Ammon's horn (tissue), 1 donor: ENCODE measurements around the gene PPP2R2C.
A peak's percentile ranks its signal among the peaks of the same experiment; 100 is the strongest.

Source experiments
- DNase-seq: peaks from one replicate; pipeline ENCODE4 v3.0.0-alpha.2; 2016; ENCODE audit warnings: low spot score

PPP2R2C gene

GRCh38 chr4:6301732-6302442 lies 170.5 kb downstream of the PPP2R2C start:
- DNase-seq = no peak

- DNase-seq = no peak
Measured at GRCh38 chr4:6301051-6301731, 171.2 kb downstream of the PPP2R2C start.

- DNase-seq = no peak
Measured at GRCh38 chr4:6300359-6300758, 172.1 kb downstream of the PPP2R2C start.

DNA sequence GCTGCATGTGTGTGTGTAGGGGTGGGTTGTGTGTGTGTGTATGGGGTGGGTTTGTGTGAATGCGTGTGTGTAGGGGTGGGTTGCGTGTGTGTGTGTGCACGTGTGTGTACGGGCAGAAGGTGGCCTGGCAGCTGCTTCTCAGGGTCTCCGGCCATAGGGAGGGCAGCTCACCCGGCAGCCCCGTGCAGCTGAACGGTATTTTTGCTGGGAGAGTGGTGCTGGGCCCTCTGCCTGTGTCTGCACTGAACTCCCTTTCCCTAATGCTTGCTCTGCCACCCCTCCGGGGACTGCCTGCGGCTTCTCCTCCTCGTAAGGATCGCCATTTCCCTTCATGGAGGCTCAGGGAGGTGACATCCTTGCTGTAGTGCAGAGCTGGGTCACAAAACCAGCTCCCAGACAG lies 172.5 kb downstream of the PPP2R2C start:
- DNase-seq = no peak

DNA sequence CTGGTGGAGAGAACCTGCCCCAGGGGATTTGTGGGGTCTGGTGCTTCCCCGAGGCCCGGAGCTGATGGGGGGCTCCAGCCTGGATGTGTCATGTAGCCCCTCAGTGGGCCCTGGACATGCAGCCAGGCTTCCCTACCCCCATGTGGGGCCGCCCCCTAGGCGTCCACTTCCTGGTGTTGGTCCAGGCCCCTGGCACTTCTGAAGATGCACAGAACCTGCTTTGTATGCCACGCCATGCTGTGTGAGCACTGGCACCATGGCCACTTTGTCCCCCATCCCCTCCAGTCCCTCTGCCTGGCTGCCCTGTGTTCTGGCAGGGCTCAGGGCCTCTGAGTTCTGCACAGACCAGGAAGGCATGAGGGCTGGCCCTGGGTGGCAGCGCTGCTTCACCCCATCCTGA lies 173.6 kb downstream of the PPP2R2C start:
- DNase-seq = peak; percentile 22

DNA sequence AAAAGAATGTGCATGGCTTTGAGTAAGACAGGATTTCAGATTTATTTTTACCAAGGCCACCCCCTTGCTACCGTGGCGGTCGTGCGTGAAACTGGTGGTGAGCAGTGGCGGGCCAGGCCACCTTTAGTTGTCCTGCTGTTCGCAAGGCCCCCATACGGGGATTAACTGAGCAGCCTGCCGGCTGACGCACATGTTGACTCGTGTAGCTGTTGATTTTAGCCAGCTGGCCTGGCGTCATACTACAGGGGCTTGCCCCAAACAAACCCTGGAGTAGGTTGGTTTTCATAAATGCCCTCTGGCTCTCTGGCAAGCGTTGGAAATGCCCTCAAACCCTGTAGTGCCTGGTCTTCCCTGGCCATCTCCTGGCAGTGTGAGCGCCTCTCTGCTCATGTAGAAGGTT lies 174.4 kb downstream of the PPP2R2C start:
- no peak for DNase-seq

GRCh38 chr4:6297266-6297815 lies 175.1 kb downstream of the PPP2R2C start:
- DNase-seq = no peak

GRCh38 chr4:6296026-6296425 lies 176.4 kb downstream of the PPP2R2C start:
- DNase-seq = no peak

GRCh38 chr4:6295495-6295894 lies 176.9 kb downstream of the PPP2R2C start:
- DNase-seq = no peak

DNA sequence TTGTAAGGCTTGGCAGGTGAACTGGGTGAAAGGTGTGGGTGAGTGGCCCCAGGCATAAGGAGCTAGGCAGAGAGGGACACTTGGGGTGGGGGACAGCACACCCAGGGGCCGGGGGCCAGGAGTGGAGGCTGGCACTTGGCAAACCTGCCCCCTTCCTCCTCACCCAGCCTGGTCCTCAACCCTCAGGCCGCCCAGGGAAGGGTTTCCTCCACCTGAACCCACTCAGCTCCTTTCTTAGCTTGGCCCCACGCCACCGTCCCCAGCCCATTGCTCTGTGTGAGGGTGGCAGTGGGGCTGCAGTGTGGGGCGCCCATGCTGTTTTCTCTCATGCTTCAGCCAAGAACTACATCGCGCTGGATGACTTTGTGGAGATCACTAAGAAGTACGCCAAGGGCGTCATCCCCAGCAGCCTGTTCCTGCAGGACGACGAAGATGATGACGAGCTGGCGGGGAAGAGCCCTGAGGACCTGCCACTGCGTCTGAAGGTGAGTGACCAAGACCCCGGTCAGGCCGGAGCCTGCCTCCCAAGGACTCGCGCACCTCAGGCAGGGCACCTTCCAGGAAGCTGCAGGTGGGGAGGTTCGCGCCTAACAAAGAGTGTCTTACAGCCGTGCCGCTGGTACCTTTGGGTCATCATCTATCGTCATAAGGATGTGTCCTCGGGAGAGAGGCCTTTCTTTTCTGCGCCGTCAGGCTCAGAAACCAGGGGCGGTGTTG lies 177.6 kb downstream of the PPP2R2C start:
- DNase-seq = no peak

DNA sequence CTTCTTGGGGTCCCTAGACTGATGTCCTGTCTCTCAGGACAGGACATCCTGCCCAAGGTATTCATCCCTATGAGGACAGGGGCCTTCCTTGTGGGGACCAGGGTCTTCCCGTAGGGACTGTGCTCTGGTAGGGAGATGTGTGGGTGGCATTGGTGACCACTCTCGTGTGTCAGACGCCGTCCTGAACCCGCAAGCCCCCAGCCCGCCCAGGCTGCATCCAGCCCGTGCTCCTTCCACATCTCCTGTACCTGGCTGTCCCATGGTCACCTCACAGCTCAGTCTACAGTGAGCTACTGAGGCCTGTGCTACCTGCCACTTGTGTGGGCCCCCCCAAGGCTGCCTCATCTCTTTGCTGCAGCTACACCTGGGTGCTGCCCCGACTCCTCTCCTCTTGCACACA lies 178.8 kb downstream of the PPP2R2C start:
- no peak for DNase-seq

- no peak for DNase-seq
Measured at GRCh38 chr4:6293097-6293445, 179.3 kb downstream of the PPP2R2C start.

DNA sequence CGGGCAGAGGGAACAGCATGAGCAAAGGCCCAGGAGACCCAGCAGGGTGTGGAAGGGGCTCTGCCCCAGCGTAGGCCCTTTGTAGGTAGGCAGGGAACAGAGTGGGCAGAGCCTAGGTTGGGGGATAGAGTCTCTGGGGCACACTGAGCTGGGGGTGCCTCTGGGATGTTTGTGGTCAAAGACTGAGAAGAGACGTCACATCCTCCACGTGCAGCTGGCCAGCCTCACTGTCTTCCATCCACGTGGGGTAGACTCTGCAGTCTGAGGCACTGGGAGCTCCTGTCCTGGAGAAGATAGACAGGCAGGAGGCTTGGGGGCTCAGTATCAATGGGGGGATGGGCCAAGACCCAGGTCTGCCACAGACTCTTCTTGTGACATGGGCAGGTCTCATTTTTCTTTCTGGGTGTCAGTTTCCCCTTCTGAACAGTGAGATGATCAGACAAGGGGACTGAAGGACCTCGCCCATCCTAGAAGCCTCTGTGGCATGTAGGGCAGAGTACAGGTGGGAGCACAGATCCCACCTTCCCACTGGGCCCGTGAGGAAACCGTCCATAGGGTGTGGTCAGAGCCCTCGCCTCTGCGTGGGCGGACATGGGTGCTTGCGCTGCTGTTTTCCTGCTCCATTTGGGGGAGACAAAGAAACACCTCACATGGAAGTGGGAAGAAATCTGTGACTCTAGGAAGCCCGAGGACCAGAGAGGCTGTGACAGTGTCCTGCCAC lies 179.9 kb downstream of the PPP2R2C start:
- no peak for DNase-seq

GRCh38 chr4:6291784-6292297 lies 180.6 kb downstream of the PPP2R2C start:
- no peak for DNase-seq

DNA sequence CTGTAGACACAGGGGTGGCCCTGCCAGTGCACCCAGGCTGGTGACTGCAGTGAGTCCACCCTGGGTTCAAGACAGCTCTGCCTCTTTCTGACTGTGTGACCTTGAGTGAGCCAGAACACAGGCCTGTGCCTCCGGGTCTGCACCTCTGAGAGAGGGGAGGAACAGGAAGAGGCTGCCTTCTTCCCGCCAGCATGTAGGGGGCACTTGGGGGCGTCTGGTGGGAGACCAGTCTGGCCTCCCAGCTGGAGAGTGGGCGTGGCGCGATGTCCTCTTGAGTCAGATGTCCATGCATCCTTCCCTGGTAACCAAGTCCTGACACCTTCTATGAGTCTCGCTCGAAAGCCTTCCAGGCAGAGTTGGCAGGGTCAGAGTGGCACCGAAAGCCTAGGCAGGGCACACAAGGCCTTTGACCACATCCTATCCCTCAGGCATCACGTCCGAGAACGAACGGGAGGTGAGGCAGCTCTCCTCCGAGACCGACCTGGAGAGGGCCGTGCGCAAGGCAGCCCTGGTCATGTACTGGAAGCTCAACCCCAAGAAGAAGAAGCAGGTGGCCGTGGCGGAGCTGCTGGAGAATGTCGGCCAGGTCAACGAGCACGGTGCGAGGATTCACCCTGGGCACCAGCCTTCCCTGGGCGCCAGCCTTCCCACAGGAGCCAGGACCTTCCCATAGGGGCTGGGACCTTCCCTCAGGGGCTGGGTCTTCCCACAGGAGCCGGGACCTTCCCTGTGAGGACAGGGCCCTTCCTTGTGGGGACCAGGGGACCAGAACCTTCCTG lies 181.5 kb downstream of the PPP2R2C start:
- no peak for DNase-seq

GRCh38 chr4:6290256-6290655 lies 182.2 kb downstream of the PPP2R2C start:
- DNase-seq = no peak

DNA sequence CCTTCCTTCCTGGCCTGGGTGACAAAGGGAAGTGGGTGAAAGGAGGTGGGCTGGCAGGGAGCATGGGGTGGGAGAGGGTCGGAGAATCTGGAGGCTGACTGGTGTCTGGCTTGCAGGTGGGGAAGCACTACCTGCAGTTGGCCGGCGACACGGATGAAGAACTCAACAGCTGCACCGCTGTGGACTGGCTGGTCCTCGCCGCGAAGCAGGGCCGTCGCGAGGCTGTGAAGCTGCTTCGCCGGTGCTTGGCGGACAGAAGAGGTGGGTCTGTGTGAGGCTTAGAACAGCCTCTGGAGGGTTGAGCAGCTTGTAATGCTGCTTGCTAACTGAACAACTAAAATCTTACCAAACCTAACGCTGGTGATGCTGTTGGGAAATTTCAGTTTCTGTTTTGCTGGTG lies 183.5 kb downstream of the PPP2R2C start:
- no peak for DNase-seq

DNA sequence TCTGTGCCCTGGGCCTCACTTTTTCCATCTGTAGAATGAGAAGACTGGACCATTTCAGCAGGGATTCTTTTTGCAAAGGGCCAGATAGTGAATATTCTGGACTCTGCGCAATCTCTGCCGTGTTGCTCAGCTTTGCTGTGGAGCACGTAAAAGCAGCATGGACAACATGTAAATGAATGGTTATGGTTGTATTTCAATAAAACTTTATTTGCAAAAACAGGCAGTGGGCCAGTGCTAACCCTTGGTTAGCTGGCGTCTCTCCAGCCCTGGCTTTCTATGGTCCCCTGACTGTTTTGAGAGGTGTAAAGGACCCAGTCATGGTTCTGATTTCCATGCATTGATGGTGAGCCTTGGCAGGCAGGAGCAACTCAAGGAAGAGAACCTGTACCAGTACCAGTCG lies 184.1 kb downstream of the PPP2R2C start:
- DNase-seq = no peak

GRCh38 chr4:6287017-6287788 lies 185.2 kb downstream of the PPP2R2C start:
- no peak for DNase-seq

GRCh38 chr4:6283282-6283681 lies 189.1 kb downstream of the PPP2R2C start:
- DNase-seq = no peak
